Measurements from ENCODE around the gene AHI1.

AHI1 gene

GRCh38 chr6:135506270-135506997 lies 8.9 kb upstream of the AHI1 start:
- peak; percentile 86 for DNase-seq (ENCODE audit: low read depth)
- TF ChIP-seq CTCF (conservative IDR thresholded peaks at IDR 0.05; ENCODE audit: low read depth, low read length): peak; percentile 68
- no peak overlapping the region for H3K4me3 ChIP-seq (ENCODE audit: low read depth, low read length)

GRCh38 chr6:135505648-135506047 lies 8.1 kb upstream of the AHI1 start:
- no peak overlapping the region for H3K4me3 ChIP-seq (ENCODE audit: low read depth, low read length)
- DNase-seq (ENCODE audit: low read depth): no peak
- TF ChIP-seq CTCF (conservative IDR thresholded peaks at IDR 0.05; ENCODE audit: low read depth, low read length): no peak

- no peak for TF ChIP-seq CTCF (conservative IDR thresholded peaks at IDR 0.05; ENCODE audit: low read depth, low read length)
These were observed 7.7 kb upstream of the AHI1 start for GRCh38 chr6:135505222-135505621.

GRCh38 chr6:135504734-135505133 lies 7.2 kb upstream of the AHI1 start:
- DNase-seq (ENCODE audit: low read depth): no peak
- TF ChIP-seq CTCF (conservative IDR thresholded peaks at IDR 0.05; ENCODE audit: low read depth, low read length): no peak

More at GRCh38 chr6:135505222-135505621, 7.7 kb upstream of the AHI1 start:
- no peak overlapping the region for H3K4me3 ChIP-seq (ENCODE audit: low read depth, low read length)
- DNase-seq (ENCODE audit: low read depth): no peak

GRCh38 chr6:135503703-135504475 lies 6.3 kb upstream of the AHI1 start:
- H3K4me3 ChIP-seq (ENCODE audit: low read depth, low read length): no peak overlapping the region
- TF ChIP-seq CTCF (conservative IDR thresholded peaks at IDR 0.05; ENCODE audit: low read depth, low read length): no peak
- no peak for DNase-seq (ENCODE audit: low read depth)

More at GRCh38 chr6:135504734-135505133, 7.2 kb upstream of the AHI1 start:
- no peak overlapping the region for H3K4me3 ChIP-seq (ENCODE audit: low read depth, low read length)

- DNase-seq (ENCODE audit: low read depth): no peak
- no peak for TF ChIP-seq CTCF (conservative IDR thresholded peaks at IDR 0.05; ENCODE audit: low read depth, low read length)
- H3K4me3 ChIP-seq (ENCODE audit: low read depth, low read length): no peak overlapping the region
These were observed 2.2 kb upstream of the AHI1 start for GRCh38 chr6:135499441-135500340.

Measured in choroid plexus epithelial cell (primary cell).